Psoas muscle (tissue), 8 donors: ENCODE results near the gene POR. TPM values are rescaled to one million over a fixed set of nuclear protein-coding genes. Genes with fewer than 3 reads are reported as not detected.

Experiments
- ATAC-seq, 4 donors: fragments of 200-7000 bp; cut with Tn5 transposase; one replicate each; pipeline ENCODE4 v1.9.1; 2020; ENCODE audit warnings: moderate library complexity in 3 of 4, mild to moderate bottlenecking in 2 of 4
- DNase-seq, 2 donors: peaks; one replicate each; pipeline ENCODE4 v3.0.0-alpha.2; 2020
- H3K27ac ChIP-seq: fragments of 200-600 bp; one replicate; pipeline ENCODE4 v1.8.0; 2022
- H3K27me3 ChIP-seq, 3 donors: fragments of 200-600 bp in 1 of 3; one replicate each; pipeline versions ENCODE4 v1.6.1 to v1.8.0; 2013 to 2022; ENCODE audit warnings: low read length in 2 of 3, mild to moderate bottlenecking in 2 of 3, moderate library complexity in 1 of 3; ENCODE audit not compliant: insufficient read depth in 3 of 3
- H3K36me3 ChIP-seq, 2 donors: fragments of 200-600 bp in 1 of 2; one replicate each; pipeline versions ENCODE4 v1.6.1 to v1.8.0; 2013 to 2022; ENCODE audit warnings: low read depth in 1 of 2, mild to moderate bottlenecking in 1 of 2, moderate library complexity in 1 of 2; ENCODE audit not compliant: insufficient read depth in 1 of 2
- H3K4me1 ChIP-seq: fragments of 200-600 bp; one replicate; pipeline ENCODE4 v1.8.0; 2022
- H3K4me3 ChIP-seq: fragments of 200-600 bp; one replicate; pipeline ENCODE4 v1.8.0; 2022; ENCODE audit warnings: mild to moderate bottlenecking
- H3K9me3 ChIP-seq: fragments of 200-600 bp; one replicate; pipeline ENCODE4 v1.8.0; 2022
- CTCF ChIP-seq: fragments of 200-600 bp; IDR thresholded peaks from one replicate; pipeline ENCODE4 v1.8.0; 2022; ENCODE audit warnings: antibody characterized with exemption
- WGBS, 3 donors: extraction: QIAGEN DNeasy Blood & Tissue Kit; methylation state at CpG; one replicate each; pipeline versions ENCODE4 v1.1.6 to v1.1.7; 2013; 5-methylcytosine and 5-hydroxymethylcytosine counted together
- intact Hi-C, 2 donors: fragments of 100-400 bp; cut with DNase I; formaldehyde crosslinking; loops; one replicate each; pipeline versions ENCODE4 v1.11.0 to v1.14.2; 2022
- polyA plus RNA-seq, 3 donors: library from polyadenylated mRNA; stranded (reverse); fragments of 200-250 nt; gene quantifications; one replicate each; pipeline ENCODE4 v1.2.3, GENCODE V29; 2013
- total RNA-seq, 4 donors: library from RNA; stranded (reverse); fragmentation: NEBNext Ultra II Directional in 2 of 4; extraction: Animal tissue kit (Norgen Biotek cat#: 25700) in 2 of 4; gene quantifications; one replicate each; pipeline versions ENCODE4 v1.2.1 to v1.2.4, GENCODE V29; 2021 to 2023
- donor health status: healthy with polysubstance abuse.
- donor health status: DM: no; HTN: no; CAD: no; lungs with moderate emphysema.
- donor health status: Bipolar disorder and iron deficiency.
- donor health status: healthy.
- donor health status: DM: yes; HTN: yes; CAD: no.
- donor health status: DM: no; HTN: no; CAD: no.
- donor health status: DM: no; HTN: no; CAD: no.
- donor health status: DM: yes; HTN: yes; CAD: no.

POR gene
- total and polyA plus RNA-seq, 7 donors: 48.8 to 288 (median 138) TPM

- H3K36me3 ChIP-seq: peaks cover 2 to 65% of the 10 kb centered on the region in 2 donors
- no peaks in the 10 kb centered on the region for H3K27me3 ChIP-seq
- DNase-seq (peak in 1 of 2 donors; percentile 54), ATAC-seq (no peak)
- no peaks in the 10 kb centered on the region for H3K9me3 ChIP-seq
- WGBS, 3 donors: 84 to 88% (median 84%) methylated on average over 20 of the region's 20 CpGs
- TF ChIP-seq CTCF: no peak
- no peak overlapping the region for H3K4me3 ChIP-seq
- peaks cover 18% of the 10 kb centered on the region for H3K4me1 ChIP-seq
- intact Hi-C loops: no loop called here
- peak overlapping the region; percentile 9 for H3K27ac ChIP-seq
Observed at GRCh38 chr7:75986147-75986781, 71.3 kb downstream of the POR start.

GRCh38 chr7:75987026-75987804 is 72.3 kb downstream of the POR start:
- H3K36me3 ChIP-seq: peaks cover 2 to 61% of the 10 kb centered on the region in 2 donors
- no peak overlapping the region for H3K4me3 ChIP-seq
- no peaks in the 10 kb centered on the region for H3K9me3 ChIP-seq
- H3K27ac ChIP-seq: no peak overlapping the region
- ATAC-seq (peak in 1 of 4 donors; percentile 0), DNase-seq (peak in 1 of 2 donors; percentile 49)
- no peak for TF ChIP-seq CTCF
- H3K4me1 ChIP-seq: peaks cover 19% of the 10 kb centered on the region
- intact Hi-C loops: no loop called here
- whole genome bisulfite sequencing, 3 donors: 88 to 92% (median 91%) methylated on average over 31 to 32 of the region's 32 CpGs
- H3K27me3 ChIP-seq: no peaks in the 10 kb centered on the region

- H3K4me1 ChIP-seq: peaks cover 19% of the 10 kb centered on the region
- no peak overlapping the region for H3K4me3 ChIP-seq
- no peaks in the 10 kb centered on the region for H3K9me3 ChIP-seq
- WGBS, 3 donors: 85 to 89% (median 86%) methylated on average over 30 of the region's 30 CpGs
- no peaks in the 10 kb centered on the region for H3K27me3 ChIP-seq
- ATAC-seq (peak in 1 of 4 donors; percentile 1), DNase-seq (peak in 1 of 2 donors; percentile 52)
- peaks cover 2 to 54% of the 10 kb centered on the region in 2 donors for H3K36me3 ChIP-seq
- TF ChIP-seq CTCF: no peak
- intact Hi-C loops: no loop called here
- H3K27ac ChIP-seq: no peak overlapping the region
Observed at GRCh38 chr7:75987805-75988567, 73.0 kb downstream of the POR start.

- H3K4me1 ChIP-seq: peaks cover 24% of the 10 kb centered on the region
- peak overlapping the region; percentile 66 for H3K27ac ChIP-seq
- no peaks in the 10 kb centered on the region for H3K9me3 ChIP-seq
- no peak for TF ChIP-seq CTCF
- intact Hi-C loops: no loop called here
- peak; percentile 53 to 71 for DNase-seq
- ATAC-seq: peak; percentile 23 to 31 (median 30)
- WGBS, 3 donors: 38 to 55% (median 48%) methylated on average over 14 to 18 of the region's 31 CpGs
- H3K27me3 ChIP-seq: no peaks in the 10 kb centered on the region
- peaks cover 2 to 49% of the 10 kb centered on the region in 2 donors for H3K36me3 ChIP-seq
- H3K4me3 ChIP-seq: no peak overlapping the region
Observed at GRCh38 chr7:75988568-75989499, 73.9 kb downstream of the POR start.
